Natural killer cell treated with Interleukin-12 subunit alpha and Interleukin-12 subunit beta and Interleukin-15 and Interleukin-18, amount 100 ng/mL, for 72 hours (primary cell): ENCODE measurements around the gene AGGF1. TPM values are rescaled to one million over a fixed set of nuclear protein-coding genes. Genes with fewer than 3 reads are reported as not detected.
"Not testable (repeated sequence)": the region's sequence is repeated elsewhere in the genome, so short reads cannot be mapped to it uniquely, and the experiment has no call there.

Experiments used
- ATAC-seq, 2 donors: fragments of 150-1000 bp; cut with Tn5 transposase in 1 of 2; sonication (Bioruptor Pico), chemical (Tn5 transposase) in 1 of 2; 2 replicates each; pipeline ENCODE4 v1.10.0; 2021
- DNase-seq: peaks from one replicate; pipeline ENCODE4 v3.0.0; 2022; ENCODE audit warnings: low spot score
- H3K27ac Mint-ChIP-seq, 2 donors: 1 replicate in 1 of 2; 2 replicates in 1 of 2; pipeline ENCODE4 v1.8.0; 2022; ENCODE audit warnings: mixed read lengths in 2 of 2, mild to moderate bottlenecking in 1 of 2, moderate library complexity in 1 of 2
- H3K27me3 Mint-ChIP-seq, 2 donors: 1 replicate in 1 of 2; 2 replicates in 1 of 2; pipeline ENCODE4 v1.8.0; 2022; ENCODE audit warnings: mixed read lengths in 2 of 2
- H3K36me3 Mint-ChIP-seq: one replicate; pipeline ENCODE4 v1.8.0; 2022; ENCODE audit warnings: mixed read lengths
- H3K4me1 Mint-ChIP-seq, 2 donors: 1 replicate in 1 of 2; 2 replicates in 1 of 2; pipeline ENCODE4 v1.8.0; 2022; ENCODE audit warnings: low read depth in 2 of 2, mixed read lengths in 2 of 2, mild to moderate bottlenecking in 1 of 2
- H3K4me3 Mint-ChIP-seq: one replicate; pipeline ENCODE4 v1.8.0; 2022; ENCODE audit warnings: mixed read lengths
- H3K9me3 Mint-ChIP-seq: 2 replicates; pipeline ENCODE4 v1.8.0; 2022; ENCODE audit warnings: mixed read lengths
- total RNA-seq, 2 donors: library from RNA; stranded (reverse); gene quantifications; one replicate each; pipeline ENCODE4 v1.2.3, GENCODE V29; 2022

AGGF1 gene
- total RNA-seq, 2 donors from 2014 or later, result 23.7 to 33.3 TPM

DNA sequence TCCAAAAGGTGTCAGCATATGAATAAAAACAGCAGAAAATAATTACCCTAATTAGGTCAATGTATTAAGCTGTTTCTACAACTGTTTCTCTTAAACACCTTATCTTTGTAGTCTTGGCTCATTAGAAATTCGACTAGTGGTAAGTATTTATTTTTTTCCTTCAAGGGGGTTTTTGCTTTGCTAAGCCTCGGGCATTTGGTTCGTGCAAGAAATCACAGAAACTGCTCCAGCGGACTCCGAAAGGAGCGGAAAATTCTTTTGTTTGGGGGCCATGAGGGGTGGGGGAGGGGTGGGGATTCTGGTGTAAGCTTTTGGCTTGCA lies 56.1 kb downstream of the AGGF1 start:
- H3K9me3 Mint-ChIP-seq, result no peaks in the 10 kb centered on the region
- H3K27ac Mint-ChIP-seq, result peak overlapping the region in 1 of 2 donors; percentile 18

GRCh38 chr5:77086689-77087483 lies 56.7 kb downstream of the AGGF1 start, which contains the start of gene ZBED3:
Gene ZBED3 (minus strand): TSS chr5:77087285. CDS start chr5:77077878, 9,407 bp downstream.
- Mint-ChIP-seq H3K36me3 (no peaks in the 10 kb centered on the region), H3K4me3 (peak within 1 kb of the TSS; percentile 85), H3K27me3 (peaks cover 3 to 15% of the 10 kb centered on the region in 2 donors), H3K9me3 (no peaks in the 10 kb centered on the region), H3K4me1 (peaks cover 11 to 15% of the 10 kb centered on the region in 2 donors), H3K27ac (peak within 1 kb of the TSS in 1 of 2 donors; percentile 18)
- peak; percentile 75 to 78 for ATAC-seq
- peak; percentile 71 for DNase-seq

More for the DNA sequence above, 56.1 kb downstream of the AGGF1 start:
- ATAC-seq (no peak), DNase-seq (no peak)
- Mint-ChIP-seq H3K36me3 (no peaks in the 10 kb centered on the region), H3K4me3 (peak overlapping the region; percentile 85), H3K27me3 (peaks cover 3 to 15% of the 10 kb centered on the region in 2 donors), H3K4me1 (peaks cover 11 to 15% of the 10 kb centered on the region in 2 donors)

DNA sequence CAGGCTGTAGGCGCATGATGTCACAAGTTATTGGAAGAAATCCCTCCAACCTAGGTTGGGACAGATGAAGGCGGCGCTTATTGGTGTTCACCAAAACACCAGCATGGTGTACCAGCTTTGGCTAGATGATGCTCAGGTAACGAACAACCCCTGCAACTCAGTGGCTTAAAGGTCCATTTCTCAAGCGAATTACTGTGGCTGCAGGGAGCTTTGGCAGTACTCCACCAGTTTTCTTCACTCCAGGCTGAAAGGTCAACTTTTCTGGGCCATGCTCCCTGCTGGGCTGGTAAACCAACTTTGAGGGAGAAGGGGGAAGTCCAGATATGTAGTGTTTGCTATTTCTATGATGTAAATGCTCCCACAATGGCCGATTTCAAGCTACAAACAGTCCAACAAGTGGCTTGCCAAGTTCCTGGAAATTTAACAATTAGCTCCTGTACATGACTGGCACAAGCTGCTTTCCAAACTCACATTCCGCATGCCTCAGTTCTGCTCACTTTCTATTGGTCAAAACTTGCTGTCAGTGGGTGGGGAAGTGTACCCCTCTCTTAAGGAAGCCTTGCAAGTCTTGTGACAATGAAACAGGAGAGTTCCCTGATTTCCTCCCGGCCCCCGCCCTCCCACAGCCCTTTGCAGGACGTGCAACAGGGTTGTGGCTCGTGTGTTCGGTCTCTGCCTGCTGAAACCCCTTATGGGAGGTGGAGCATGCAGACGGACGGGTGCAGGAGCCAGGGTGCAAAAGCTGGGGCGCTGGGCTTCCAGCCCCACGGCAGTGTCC lies 57.5 kb downstream of the AGGF1 start:
- Mint-ChIP-seq H3K27me3 (peaks cover 3 to 15% of the 10 kb centered on the region in 2 donors), H3K27ac (peak overlapping the region in 1 of 2 donors; percentile 18), H3K9me3 (no peaks in the 10 kb centered on the region), H3K4me3 (peak overlapping the region; percentile 85), H3K4me1 (peaks cover 11 to 15% of the 10 kb centered on the region in 2 donors), H3K36me3 (no peaks in the 10 kb centered on the region)
- ATAC-seq, result no peak
- DNase-seq, result no peak

- DNase-seq (no peak), ATAC-seq (no peak)
- no peak overlapping the region for H3K4me3 Mint-ChIP-seq
- H3K27me3 Mint-ChIP-seq, result peaks cover 9% of the 10 kb centered on the region in 2 donors
- no peaks in the 10 kb centered on the region for H3K36me3 Mint-ChIP-seq
- H3K4me1 Mint-ChIP-seq, result no peaks in the 10 kb centered on the region
- no peak overlapping the region for H3K27ac Mint-ChIP-seq
- no peaks in the 10 kb centered on the region for H3K9me3 Mint-ChIP-seq
These were observed 65.0 kb downstream of the AGGF1 start for GRCh38 chr5:77095189-77095588.

- no peak overlapping the region for H3K4me3 Mint-ChIP-seq
- H3K4me1 Mint-ChIP-seq, result no peaks in the 10 kb centered on the region
- no peaks in the 10 kb centered on the region for H3K36me3 Mint-ChIP-seq
- H3K9me3 Mint-ChIP-seq, result no peaks in the 10 kb centered on the region
- ATAC-seq (no peak), DNase-seq (no peak)
- peaks cover 4 to 8% of the 10 kb centered on the region in 2 donors for H3K27me3 Mint-ChIP-seq
- H3K27ac Mint-ChIP-seq, result no peak overlapping the region
These were observed 71.1 kb downstream of the AGGF1 start for GRCh38 chr5:77101298-77101697.

DNA sequence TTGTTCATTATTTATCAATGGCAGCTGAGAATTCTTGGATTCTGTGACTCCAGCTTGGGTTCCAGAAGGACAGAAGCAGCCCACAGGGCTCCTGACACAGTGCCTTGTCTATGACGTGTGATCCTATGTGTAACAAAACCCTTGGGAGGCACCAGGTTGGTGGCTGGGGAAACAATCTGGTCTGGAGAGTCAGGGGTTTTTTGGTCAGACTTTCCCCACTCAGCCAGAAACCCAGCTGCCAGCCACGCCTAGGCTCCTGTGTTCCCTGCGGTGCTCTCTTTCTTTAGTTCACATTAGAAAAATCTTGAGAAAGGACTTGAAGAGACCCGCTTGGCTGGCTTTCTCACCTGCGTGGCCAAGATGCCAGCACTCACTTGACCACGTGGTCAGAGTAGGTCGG lies 72.3 kb downstream of the AGGF1 start:
- Mint-ChIP-seq H3K36me3 (no peaks in the 10 kb centered on the region), H3K9me3 (no peaks in the 10 kb centered on the region), H3K27ac (no peak overlapping the region), H3K4me3 (no peak overlapping the region), H3K27me3 (no peaks in the 10 kb centered on the region), H3K4me1 (no peaks in the 10 kb centered on the region)
- ATAC-seq (no peak), DNase-seq (no peak)

DNA sequence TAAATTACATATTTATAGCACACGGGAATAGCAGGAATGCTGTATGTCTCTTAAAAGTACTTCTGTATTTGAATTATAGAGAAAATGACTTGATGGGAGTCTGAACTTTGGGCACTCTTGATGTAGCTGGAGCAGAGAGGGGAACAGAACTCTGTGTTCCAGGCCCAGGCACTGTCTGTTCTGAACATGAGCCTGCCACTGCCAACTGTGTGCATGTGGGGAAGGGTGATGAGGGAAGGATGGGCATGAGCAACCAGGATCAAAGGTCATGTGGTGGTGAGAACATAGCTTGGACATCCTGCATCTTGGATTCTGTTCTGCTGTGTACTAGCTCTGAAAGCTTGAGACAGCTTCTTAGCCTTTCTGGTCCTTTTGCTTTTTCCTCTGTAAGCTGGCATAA lies 73.3 kb downstream of the AGGF1 start:
- H3K9me3 Mint-ChIP-seq, result no peaks in the 10 kb centered on the region
- no peaks in the 10 kb centered on the region for H3K27me3 Mint-ChIP-seq
- ATAC-seq, result no peak
- no peak overlapping the region for H3K27ac Mint-ChIP-seq
- no peak overlapping the region for H3K4me3 Mint-ChIP-seq
- no peaks in the 10 kb centered on the region for H3K4me1 Mint-ChIP-seq
- no peaks in the 10 kb centered on the region for H3K36me3 Mint-ChIP-seq
- DNase-seq, result no peak

DNA sequence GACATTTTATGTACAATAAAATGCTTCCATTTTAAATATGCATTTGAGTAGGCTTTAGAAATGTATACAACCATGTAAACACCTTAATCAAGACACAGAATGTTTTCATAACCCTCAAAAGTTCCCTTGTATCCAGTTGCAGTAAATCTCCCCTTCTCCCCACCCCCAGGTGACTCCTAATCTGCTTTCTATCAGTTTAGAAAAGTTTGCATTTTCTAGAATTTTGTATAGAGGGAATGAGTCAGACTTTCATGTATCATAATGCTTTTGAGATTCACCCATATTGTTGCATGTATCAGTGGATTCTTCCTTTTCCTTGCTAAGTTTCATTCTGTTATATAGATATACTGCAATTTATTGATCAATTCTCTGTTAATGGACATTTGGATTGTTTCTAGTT lies 74.6 kb downstream of the AGGF1 start:
- Mint-ChIP-seq H3K36me3 (no peaks in the 10 kb centered on the region), H3K9me3 (no peaks in the 10 kb centered on the region), H3K27ac (no peak overlapping the region), H3K4me3 (no peak overlapping the region), H3K27me3 (no peaks in the 10 kb centered on the region), H3K4me1 (no peaks in the 10 kb centered on the region)
- DNase-seq (no peak), ATAC-seq (no peak)

DNA sequence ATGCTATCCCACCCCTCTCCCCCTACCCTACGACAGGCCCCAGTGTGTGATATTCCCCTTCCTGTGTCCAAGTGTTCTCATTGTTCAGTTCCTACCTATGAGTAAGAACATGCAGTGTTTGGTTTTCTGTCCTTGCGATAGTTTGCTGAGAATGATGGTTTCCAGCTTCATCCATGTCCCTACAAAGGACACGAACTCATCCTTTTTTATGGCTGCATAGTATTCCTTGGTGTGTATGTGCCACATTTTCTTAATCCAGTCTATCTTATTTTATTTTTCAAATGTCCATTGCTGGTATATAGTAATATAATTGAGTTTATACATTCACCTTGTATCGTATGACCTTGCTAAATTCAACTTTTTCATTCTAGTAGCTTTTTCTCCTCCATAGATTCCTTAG lies 76.8 kb downstream of the AGGF1 start:
- not testable (repeated sequence) for DNase-seq, H3K9me3 Mint-ChIP-seq, ATAC-seq, H3K4me1 Mint-ChIP-seq, H3K27ac Mint-ChIP-seq, H3K4me3 Mint-ChIP-seq, H3K27me3 Mint-ChIP-seq, H3K36me3 Mint-ChIP-seq

Other genes with a start within 250 kb of the AGGF1 start
- gene F2RL1, start 211.4 kb upstream of the AGGF1 start, total RNA-seq, result not detected
- gene S100Z, start 180.4 kb upstream of the AGGF1 start, total RNA-seq, result not detected
- not detected for gene CRHBP, start 77.4 kb upstream of the AGGF1 start, total RNA-seq
- under 1 TPM; 0.12 to 0.17 TPM for gene ZBED3, start 56.9 kb downstream of the AGGF1 start, total RNA-seq
- gene PDE8B, start 180.3 kb downstream of the AGGF1 start, total RNA-seq, result not detected